SK-N-SH (cell line): ENCODE measurements around the gene LMF1. TPM values are rescaled to one million over a fixed set of nuclear protein-coding genes. Genes with fewer than 3 reads are reported as not detected.

Experiments used
- CTCF ChIA-PET: fragments of 300-600, 350-600 bp; formaldehyde crosslinking; extraction: SDS; loops from one replicate; lab custom pipeline; 2021; lab: Yijun Ruan, JAX
- POLR2A ChIA-PET: fragments of 350-600 bp; sonication (Branson Sonifier 250); formaldehyde crosslinking; extraction: SDS; loops from one replicate; lab custom pipeline; 2020; ENCODE audit warnings: antibody characterized with exemption, inconsistent platforms; lab: Yijun Ruan, JAX
- DNase-seq: peaks from one replicate; pipeline ENCODE4 v3.0.0; 2012
- H2AFZ ChIP-seq: fragments of 200-600 bp; sonication (generic); 2 replicates; pipeline ENCODE4 v1.8.1; 2016; ENCODE audit warnings: antibody characterized with exemption, mild to moderate bottlenecking, low read depth
- H3F3A ChIP-seq: fragments of 200-600 bp; sonication (generic); replicated peaks from 2 replicates; pipeline ENCODE3; 2016; ENCODE audit warnings: antibody characterized with exemption, mild to moderate bottlenecking; ENCODE audit not compliant: insufficient read depth
- H3K27ac ChIP-seq, 2 experiments: fragments of 200-500 bp in 1 of 2; fragments of 200-600 bp in 1 of 2; sonication (Bioruptor generic) in 1 of 2; sonication (generic), shearing (Covaris generic) in 1 of 2; 2 replicates each; pipeline versions ENCODE4 v1.5.1 to v1.6.1; 2014 to 2016; ENCODE audit warnings: low read depth in 2 of 2, inconsistent platforms in 1 of 2, low read length in 1 of 2, mild to moderate bottlenecking in 1 of 2, mixed read lengths in 1 of 2
- H3K27me3 ChIP-seq: fragments of 200-600 bp; sonication (generic), shearing (Covaris generic); 2 replicates; pipeline ENCODE4 v1.6.1; 2016; ENCODE audit warnings: mixed run types; ENCODE audit not compliant: insufficient read depth
- H3K36me3 ChIP-seq, 2 experiments: fragments of 200-500 bp in 1 of 2; fragments of 200-600 bp in 1 of 2; sonication (Bioruptor generic) in 1 of 2; sonication (generic) in 1 of 2; replicated peaks in 1 of 2; 2 replicates each; pipeline versions ENCODE3 to v1.5.1; 2014 to 2016; ENCODE audit warnings: low read length in 1 of 2, mild to moderate bottlenecking in 1 of 2; ENCODE audit not compliant: insufficient read depth in 2 of 2, control insufficient read depth in 1 of 2
- H3K4me1 ChIP-seq, 2 experiments: fragments of 200-500 bp in 1 of 2; fragments of 200-600 bp in 1 of 2; sonication (Bioruptor generic) in 1 of 2; sonication (generic), shearing (Covaris generic) in 1 of 2; 2 replicates each; pipeline versions ENCODE4 v1.5.1 to v1.6.1; 2014 to 2016; ENCODE audit warnings: low read depth in 1 of 2, low read length in 1 of 2, mixed run types in 1 of 2; ENCODE audit not compliant: insufficient read depth in 2 of 2, control insufficient read depth in 1 of 2
- H3K4me2 ChIP-seq: fragments of 200-600 bp; sonication (generic), shearing (Covaris generic); 2 replicates; pipeline ENCODE4 v1.6.1; 2017; ENCODE audit warnings: mixed run types
- H3K4me3 ChIP-seq, 2 experiments: fragments of 200-500 bp in 1 of 2; fragments of 200-600 bp in 1 of 2; sonication (Bioruptor generic) in 1 of 2; sonication (generic), shearing (Covaris generic) in 1 of 2; 2 replicates each; pipeline versions ENCODE4 v1.5.1 to v1.8.1; 2014 to 2016; ENCODE audit warnings: low read depth in 2 of 2, inconsistent platforms in 1 of 2, low read length in 1 of 2, mild to moderate bottlenecking in 1 of 2, mixed read lengths in 1 of 2, moderate library complexity in 1 of 2
- H3K79me2 ChIP-seq: fragments of 200-600 bp; sonication (generic); 2 replicates; pipeline ENCODE4 v1.8.1; 2017; ENCODE audit warnings: mild to moderate bottlenecking; ENCODE audit not compliant: insufficient read depth
- H3K9ac ChIP-seq: fragments of 200-600 bp; sonication (generic); 2 replicates; pipeline ENCODE4 v1.6.1; 2017; ENCODE audit warnings: mixed run types
- H3K9me2 ChIP-seq: fragments of 200-600 bp; sonication (generic); 2 replicates; pipeline ENCODE4 v1.6.1; 2017; ENCODE audit warnings: mixed run types
- H3K9me3 ChIP-seq: fragments of 200-600 bp; sonication (generic); 2 replicates; pipeline ENCODE4 v1.6.1; 2017; ENCODE audit warnings: mixed run types, mild to moderate bottlenecking, moderate library complexity
- H4K20me1 ChIP-seq: fragments of 200-600 bp; sonication (generic); 2 replicates; pipeline ENCODE4 v1.6.1; 2017; ENCODE audit warnings: mild to moderate bottlenecking, mixed run types; ENCODE audit not compliant: insufficient read depth
- CHD2 ChIP-seq: fragments of 150-350 bp; IDR thresholded peaks from 2 replicates; pipeline ENCODE4 v1.6.1; 2018; ENCODE audit warnings: low read length; ENCODE audit not compliant: partially characterized antibody
- ELF1 ChIP-seq: IDR thresholded peaks from 2 replicates; pipeline ENCODE4 v1.4.0; 2012
- FOXJ3 ChIP-seq: sonication (generic); formaldehyde crosslinking; IDR thresholded peaks from 2 replicates; pipeline ENCODE4 v1.5.1; 2020; ENCODE audit warnings: mild to moderate bottlenecking, missing genetic modification reagents
- FOXM1 ChIP-seq: IDR thresholded peaks from 2 replicates; pipeline ENCODE4 v1.4.0; 2012; ENCODE audit warnings: low read depth, mild to moderate bottlenecking
- IRF3 ChIP-seq: fragments of 150-350 bp; IDR thresholded peaks from 2 replicates; pipeline ENCODE4 v1.6.1; 2016; ENCODE audit warnings: mild to moderate bottlenecking, low read depth, low read length
- MXI1 ChIP-seq: IDR thresholded peaks from 2 replicates; pipeline ENCODE4 v1.6.1; 2012; ENCODE audit warnings: mild to moderate bottlenecking, low read depth, low read length, improper control_type of control experiment
- NFIC ChIP-seq: IDR thresholded peaks from 2 replicates; pipeline ENCODE4 v1.4.0; 2012; ENCODE audit warnings: borderline replicate concordance
- PBX3 ChIP-seq: IDR thresholded peaks from 2 replicates; pipeline ENCODE4; 2012
- SIN3A ChIP-seq: IDR thresholded peaks from 2 replicates; pipeline ENCODE4 v1.6.1; 2012; ENCODE audit warnings: low read depth, mild to moderate bottlenecking, low read length, moderate library complexity, borderline replicate concordance
- SMC3 ChIP-seq: IDR thresholded peaks from 2 replicates; pipeline ENCODE4 v1.6.1; 2012; ENCODE audit warnings: low read depth, low read length, improper control_type of control experiment
- TAF1 ChIP-seq: IDR thresholded peaks from 2 replicates; pipeline ENCODE4 v1.6.1; 2012; ENCODE audit warnings: low read depth, mild to moderate bottlenecking, low read length, moderate library complexity, borderline replicate concordance
- TEAD4 ChIP-seq: IDR thresholded peaks from 2 replicates; pipeline ENCODE4 v1.4.0; 2012; ENCODE audit warnings: mild to moderate bottlenecking, borderline replicate concordance; ENCODE audit not compliant: insufficient read depth
- USF1 ChIP-seq: IDR thresholded peaks from 2 replicates; pipeline ENCODE4 v1.4.0; 2012; ENCODE audit warnings: low read depth, borderline replicate concordance
- ZBTB33 ChIP-seq: IDR thresholded peaks from 2 replicates; pipeline ENCODE4 v1.4.0; 2012; ENCODE audit warnings: low read depth, borderline replicate concordance
- WGBS: methylation state at CpG from one replicate; pipeline ENCODE4 v1.1.6; 2017; ENCODE audit warnings: low lambda C conversion rate; 5-methylcytosine and 5-hydroxymethylcytosine counted together
- polyA plus RNA-seq, 3 experiments: library from polyadenylated mRNA; depleted of rRNA; stranded (reverse); fragments of >200 nt; gene quantifications; 2 replicates each; pipeline ENCODE4 v1.2.3, GENCODE V29; 2012

LMF1 gene
- polyA plus RNA-seq, 1 of the 3 experiments (the other 2 are of a cell fraction), result 5.7 TPM

GRCh38 chr16:830871-831570 is 139.8 kb downstream of the LMF1 start:
- no peak for DNase-seq
- H3K9me3 ChIP-seq, result peaks cover under 1% of the 10 kb centered on the region; the same call in 1 of the 2 replicates

More at GRCh38 chr16:830871-831570, 139.8 kb downstream of the LMF1 start:
- WGBS, result 44% methylated on average over 22 of the region's 24 CpGs
- no peak overlapping the region for H3K9ac ChIP-seq
- CTCF ChIA-PET, result no interaction called here
- H3K36me3 ChIP-seq, result no peaks in the 10 kb centered on the region
- POLR2A ChIA-PET, result no interaction called here
- no peak overlapping the region for H2AFZ ChIP-seq
- no peak for TF ChIP-seq SIN3A
- TF ChIP-seq TEAD4, result no peak
- TF ChIP-seq TAF1, result no peak
- TF ChIP-seq IRF3, result no peak
- TF ChIP-seq NFIC, result no peak
- TF ChIP-seq SMC3, result no peak
- no peak for TF ChIP-seq ELF1
- TF ChIP-seq CHD2, result no peak
- no peak for TF ChIP-seq FOXJ3
- TF ChIP-seq MXI1, result no peak
- TF ChIP-seq FOXM1, result no peak
- no peak for TF ChIP-seq PBX3
- TF ChIP-seq USF1, result no peak
- TF ChIP-seq ZBTB33, result no peak
- H3K4me2 ChIP-seq, result no peak overlapping the region
- H3K27ac ChIP-seq, result no peak overlapping the region
- no peaks in the 10 kb centered on the region for H4K20me1 ChIP-seq
- H3F3A ChIP-seq, result no peaks in the 10 kb centered on the region
- no peaks in the 10 kb centered on the region for H3K9me2 ChIP-seq
- peaks cover 38% of the 10 kb centered on the region for H3K27me3 ChIP-seq
- no peaks in the 10 kb centered on the region for H3K79me2 ChIP-seq
- H3K4me3 ChIP-seq, result no peak overlapping the region
- H3K4me1 ChIP-seq, result no peaks in the 10 kb centered on the region
